Esophagus squamous epithelium (tissue), 4 donors: Measurements from ENCODE around the gene BRWD1.

Source experiments
- POLR2A ChIP-seq, 4 donors: fragments of 450-650 bp; IDR thresholded peaks; one replicate each; pipeline ENCODE4 v1.6.1; 2017; ENCODE audit warnings: antibody characterized with exemption in 4 of 4, mild to moderate bottlenecking in 4 of 4, moderate library complexity in 3 of 4
- TF ChIP-seq, protein P1 (sequence below), 6 experiments: fragments of 450-650 bp in 4 of 6; fragments of 200-600 bp in 2 of 6; sonication (generic) in 2 of 6; IDR thresholded peaks; one replicate each; pipeline ENCODE4 v1.5.1; 2016 to 2019; ENCODE audit warnings: antibody characterized with exemption in 6 of 6, mild to moderate bottlenecking in 4 of 6, moderate library complexity in 4 of 6

DNA sequence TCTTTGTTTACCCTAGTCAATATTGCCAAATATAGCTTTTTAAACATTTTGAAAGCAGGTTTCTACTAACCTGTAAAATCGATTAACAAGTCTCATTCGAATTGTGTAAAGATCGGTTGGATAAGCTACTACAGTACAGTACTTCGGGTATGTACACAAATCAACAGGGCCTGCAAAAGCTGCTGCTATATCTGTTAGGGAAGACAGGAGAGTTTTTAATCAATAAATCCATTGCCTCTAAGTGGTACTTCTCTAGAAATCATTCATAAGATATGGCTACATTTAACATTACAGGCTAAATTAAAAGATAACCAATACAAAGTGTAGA lies 95.4 kb downstream of the BRWD1 start:
- TF ChIP-seq, protein P1, sequence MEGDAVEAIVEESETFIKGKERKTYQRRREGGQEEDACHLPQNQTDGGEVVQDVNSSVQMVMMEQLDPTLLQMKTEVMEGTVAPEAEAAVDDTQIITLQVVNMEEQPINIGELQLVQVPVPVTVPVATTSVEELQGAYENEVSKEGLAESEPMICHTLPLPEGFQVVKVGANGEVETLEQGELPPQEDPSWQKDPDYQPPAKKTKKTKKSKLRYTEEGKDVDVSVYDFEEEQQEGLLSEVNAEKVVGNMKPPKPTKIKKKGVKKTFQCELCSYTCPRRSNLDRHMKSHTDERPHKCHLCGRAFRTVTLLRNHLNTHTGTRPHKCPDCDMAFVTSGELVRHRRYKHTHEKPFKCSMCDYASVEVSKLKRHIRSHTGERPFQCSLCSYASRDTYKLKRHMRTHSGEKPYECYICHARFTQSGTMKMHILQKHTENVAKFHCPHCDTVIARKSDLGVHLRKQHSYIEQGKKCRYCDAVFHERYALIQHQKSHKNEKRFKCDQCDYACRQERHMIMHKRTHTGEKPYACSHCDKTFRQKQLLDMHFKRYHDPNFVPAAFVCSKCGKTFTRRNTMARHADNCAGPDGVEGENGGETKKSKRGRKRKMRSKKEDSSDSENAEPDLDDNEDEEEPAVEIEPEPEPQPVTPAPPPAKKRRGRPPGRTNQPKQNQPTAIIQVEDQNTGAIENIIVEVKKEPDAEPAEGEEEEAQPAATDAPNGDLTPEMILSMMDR (IDR thresholded peaks at IDR 0.05), result no peak
- TF ChIP-seq POLR2A (IDR thresholded peaks at IDR 0.05), result no peak
